ENCODE results near the gene ZNF473. TPM values are rescaled to one million over a fixed set of nuclear protein-coding genes. Genes with fewer than 3 reads are reported as not detected.

The ZNF473 gene
- total RNA-seq, 1 donor from 2014 or later, result 6.9 TPM

DNA sequence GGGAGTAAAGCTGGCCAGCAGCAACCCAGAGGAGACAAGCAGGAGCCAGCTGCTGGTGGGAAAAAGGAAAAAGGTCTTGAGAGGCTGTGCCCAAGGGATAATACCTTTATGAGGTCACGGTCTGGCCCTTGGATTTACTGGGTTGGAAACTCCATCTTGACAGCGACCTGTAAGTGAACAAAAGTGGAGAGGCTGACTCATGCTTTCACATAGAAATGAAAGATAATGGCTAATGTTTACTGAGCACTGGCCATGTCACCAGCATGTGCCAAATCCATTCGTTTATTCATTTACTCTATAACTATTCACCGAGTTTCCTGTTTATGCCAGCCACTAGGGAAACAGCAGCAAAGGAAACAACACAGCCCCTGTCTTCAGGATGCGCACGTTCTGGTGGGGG is 5.3 kb upstream of the ZNF473 start:
- DNase-seq (ENCODE audit: low read depth), result peak; percentile 85
- TF ChIP-seq, protein P1, sequence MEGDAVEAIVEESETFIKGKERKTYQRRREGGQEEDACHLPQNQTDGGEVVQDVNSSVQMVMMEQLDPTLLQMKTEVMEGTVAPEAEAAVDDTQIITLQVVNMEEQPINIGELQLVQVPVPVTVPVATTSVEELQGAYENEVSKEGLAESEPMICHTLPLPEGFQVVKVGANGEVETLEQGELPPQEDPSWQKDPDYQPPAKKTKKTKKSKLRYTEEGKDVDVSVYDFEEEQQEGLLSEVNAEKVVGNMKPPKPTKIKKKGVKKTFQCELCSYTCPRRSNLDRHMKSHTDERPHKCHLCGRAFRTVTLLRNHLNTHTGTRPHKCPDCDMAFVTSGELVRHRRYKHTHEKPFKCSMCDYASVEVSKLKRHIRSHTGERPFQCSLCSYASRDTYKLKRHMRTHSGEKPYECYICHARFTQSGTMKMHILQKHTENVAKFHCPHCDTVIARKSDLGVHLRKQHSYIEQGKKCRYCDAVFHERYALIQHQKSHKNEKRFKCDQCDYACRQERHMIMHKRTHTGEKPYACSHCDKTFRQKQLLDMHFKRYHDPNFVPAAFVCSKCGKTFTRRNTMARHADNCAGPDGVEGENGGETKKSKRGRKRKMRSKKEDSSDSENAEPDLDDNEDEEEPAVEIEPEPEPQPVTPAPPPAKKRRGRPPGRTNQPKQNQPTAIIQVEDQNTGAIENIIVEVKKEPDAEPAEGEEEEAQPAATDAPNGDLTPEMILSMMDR (conservative IDR thresholded peaks at IDR 0.05; ENCODE audit: low read depth, low read length), result no peak
- H3K4me3 ChIP-seq (ENCODE audit: low read depth, low read length), result no peak overlapping the region

- no peak overlapping the region for H3K4me3 ChIP-seq (ENCODE audit: low read depth, low read length)
- DNase-seq (ENCODE audit: low read depth), result no peak
- TF ChIP-seq, protein P1 (conservative IDR thresholded peaks at IDR 0.05; ENCODE audit: low read depth, low read length), result no peak
These were observed 3.0 kb upstream of the ZNF473 start for GRCh38 chr19:50022823-50023222.

DNA sequence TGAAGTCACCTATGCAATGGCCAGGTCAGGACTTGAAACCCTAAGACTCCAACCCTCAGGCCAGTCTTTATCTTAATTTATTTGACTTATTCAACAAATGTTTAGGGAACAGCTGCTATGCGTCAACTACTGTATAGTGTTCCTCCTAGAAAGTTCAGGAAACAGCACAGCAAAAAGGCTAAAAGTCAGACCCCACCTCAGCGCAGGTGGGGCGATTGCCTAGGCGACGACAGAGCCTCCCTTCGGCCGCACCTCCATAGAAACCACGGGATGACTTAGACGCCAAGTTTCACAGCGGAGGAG is 1.1 kb upstream of the ZNF473 start:
- peak overlapping the region; percentile 99 for H3K4me3 ChIP-seq (ENCODE audit: low read depth, low read length)
- TF ChIP-seq, protein P1 (conservative IDR thresholded peaks at IDR 0.05; ENCODE audit: low read depth, low read length), result no peak
- DNase-seq (ENCODE audit: low read depth), result no peak

GRCh38 chr19:50025022-50025793 is 597 bp upstream of the ZNF473 start, which contains the start of gene VRK3:
Gene VRK3, minus strand, starts transcription at chr19:50025372. Its CDS starts 9,210 bp downstream, at chr19:50016162.
- DNase-seq (ENCODE audit: low read depth), result peak; percentile 99
- peak within 1 kb of the TSS; percentile 99 for H3K4me3 ChIP-seq (ENCODE audit: low read depth, low read length)
- TF ChIP-seq, protein P1 (conservative IDR thresholded peaks at IDR 0.05; ENCODE audit: low read depth, low read length), result no peak

GRCh38 chr19:50026550-50026906 is 723 bp downstream of the ZNF473 start:
- TF ChIP-seq, protein P1 (conservative IDR thresholded peaks at IDR 0.05; ENCODE audit: low read depth, low read length), result no peak
- peak overlapping the region; percentile 98 for H3K4me3 ChIP-seq (ENCODE audit: low read depth, low read length)
- DNase-seq (ENCODE audit: low read depth), result no peak

- no peak overlapping the region for H3K4me3 ChIP-seq (ENCODE audit: low read depth, low read length)
- DNase-seq (ENCODE audit: low read depth), result no peak
- TF ChIP-seq, protein P1 (conservative IDR thresholded peaks at IDR 0.05; ENCODE audit: low read depth, low read length), result no peak
These were observed 4.4 kb downstream of the ZNF473 start for GRCh38 chr19:50030225-50030624.

- no peak overlapping the region for H3K4me3 ChIP-seq (ENCODE audit: low read depth, low read length)
- DNase-seq (ENCODE audit: low read depth), result no peak
- TF ChIP-seq, protein P1 (conservative IDR thresholded peaks at IDR 0.05; ENCODE audit: low read depth, low read length), result no peak
These were observed 5.1 kb downstream of the ZNF473 start for GRCh38 chr19:50030937-50031336.
